Epithelial cell of prostate (primary cell): Measurements from ENCODE around the gene PKIB.

ENCODE experiments used
- DNase-seq: peaks from one replicate; pipeline ENCODE4 v3.0.0-alpha.2; 2011; ENCODE audit warnings: low read depth, low spot score
- H3K27ac ChIP-seq: fragments of 450-650 bp; 2 replicates; pipeline ENCODE4 v1.5.1; 2017; ENCODE audit warnings: mild to moderate bottlenecking

Gene PKIB

GRCh38 chr6:122696853-122697252 is 86.6 kb downstream of the PKIB start:
- peak overlapping the region; percentile 94 for H3K27ac ChIP-seq
- DNase-seq, result peak; percentile 99

- H3K27ac ChIP-seq, result peak overlapping the region; percentile 94
- no peak for DNase-seq
Observed at GRCh38 chr6:122697458-122697857, 87.3 kb downstream of the PKIB start.

- no peak overlapping the region for H3K27ac ChIP-seq
- DNase-seq, result no peak
Observed at GRCh38 chr6:122701666-122702065, 91.5 kb downstream of the PKIB start.

DNA sequence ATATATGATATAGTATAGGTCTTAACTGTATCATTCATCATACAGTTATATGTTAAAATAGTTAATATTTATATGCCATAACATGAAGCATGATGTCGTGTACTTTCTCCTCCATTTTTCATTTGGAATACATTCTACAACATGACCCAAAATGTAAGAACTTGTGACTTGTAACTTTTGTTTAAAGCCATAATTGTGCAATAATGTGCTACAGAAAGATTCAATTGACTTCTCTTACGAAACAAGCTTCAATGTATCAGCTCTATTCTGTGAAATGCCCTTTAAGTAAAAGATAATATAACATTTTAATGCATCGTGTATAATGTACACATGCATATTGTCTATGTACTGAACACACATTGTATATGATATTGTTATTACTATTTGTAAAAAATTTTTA is 92.6 kb downstream of the PKIB start:
- DNase-seq, result no peak

DNA sequence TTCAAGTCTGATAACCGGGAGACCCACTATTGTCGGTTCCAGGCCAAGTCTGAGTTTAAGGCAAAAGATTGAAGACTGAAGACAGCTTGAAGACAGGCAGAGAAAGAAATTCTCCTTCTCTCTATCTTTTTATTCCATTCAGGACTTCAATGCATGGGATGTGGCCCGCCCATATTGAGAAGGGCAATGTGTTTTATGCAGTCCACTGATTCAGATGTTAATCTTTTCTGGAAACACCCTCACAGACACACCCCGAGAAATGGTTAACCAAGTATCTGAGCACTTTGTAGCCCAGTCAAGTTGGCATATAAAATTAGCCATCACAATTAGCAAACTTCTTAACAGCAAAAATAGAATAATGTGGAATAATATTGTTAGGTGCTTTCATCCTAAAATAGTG is 93.9 kb downstream of the PKIB start:
- H3K27ac ChIP-seq, result no peak overlapping the region

More for the DNA sequence above, 92.6 kb downstream of the PKIB start:
- no peak overlapping the region for H3K27ac ChIP-seq

DNA sequence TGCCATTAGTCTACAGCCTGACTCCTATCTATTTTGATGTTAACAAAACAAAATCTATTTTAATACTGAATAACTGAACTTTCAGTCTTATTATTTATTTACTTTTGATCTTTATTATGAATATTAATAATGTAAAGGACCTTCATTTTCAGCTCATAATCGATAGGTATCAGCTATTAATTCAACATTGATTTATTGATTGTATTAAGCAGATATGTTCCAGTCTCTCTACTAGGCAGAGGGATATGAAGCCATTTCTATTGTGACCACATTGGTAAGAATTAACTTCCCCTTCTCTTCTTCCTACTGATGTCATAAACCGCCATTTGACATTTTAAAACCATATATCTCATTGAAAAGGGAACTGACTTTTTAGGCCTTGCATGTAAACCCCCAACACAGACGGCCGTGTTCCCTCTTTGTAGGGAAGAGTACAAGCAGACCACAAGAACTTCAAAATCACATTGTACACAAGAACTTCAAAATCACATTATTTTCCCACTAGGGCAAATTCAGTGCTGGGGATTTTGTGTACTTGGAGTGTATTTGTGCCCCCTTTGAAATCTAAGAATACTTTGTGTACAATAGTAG is 99.8 kb downstream of the PKIB start:
- H3K27ac ChIP-seq, result no peak overlapping the region
- no peak for DNase-seq

More for the DNA sequence above, 93.9 kb downstream of the PKIB start:
- no peak for DNase-seq

DNA sequence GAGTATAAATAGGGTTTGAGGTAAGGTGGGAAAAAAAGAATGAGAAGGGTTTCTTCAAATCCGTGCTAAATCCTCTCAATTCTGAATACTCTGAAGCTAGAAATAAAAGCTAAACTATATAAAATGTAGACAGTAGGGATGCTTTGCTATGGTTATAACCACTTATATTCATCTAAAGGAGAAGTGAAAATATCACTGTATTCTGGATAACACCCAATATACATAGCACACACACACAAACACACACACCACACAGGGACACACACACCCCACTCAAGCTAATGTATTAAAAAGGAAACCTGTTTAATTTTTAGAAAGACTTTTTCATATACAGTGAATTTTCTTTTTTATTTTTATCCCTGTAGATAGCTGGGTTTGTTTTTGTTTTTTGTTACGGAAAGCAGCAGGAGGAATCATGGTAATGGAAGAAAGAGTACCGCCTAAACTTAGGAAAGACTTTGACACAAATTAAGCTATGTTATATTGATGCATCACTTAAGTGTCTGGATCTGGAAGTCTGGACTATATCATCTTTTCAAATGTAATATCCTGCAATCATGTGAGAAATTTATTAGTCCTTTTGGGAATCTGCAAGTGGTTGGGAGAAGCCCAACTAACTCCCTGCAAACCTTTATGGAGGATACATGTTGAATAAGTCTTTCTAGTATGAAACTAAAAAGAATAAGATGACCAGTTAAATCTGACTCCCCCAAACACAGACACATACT is 100.9 kb downstream of the PKIB start:
- no peak for DNase-seq
- H3K27ac ChIP-seq, result no peak overlapping the region

GRCh38 chr6:122712093-122712447 is 101.9 kb downstream of the PKIB start:
- no peak for DNase-seq
- no peak overlapping the region for H3K27ac ChIP-seq

- DNase-seq, result no peak
Observed at GRCh38 chr6:122712448-122713137, 102.4 kb downstream of the PKIB start.

DNA sequence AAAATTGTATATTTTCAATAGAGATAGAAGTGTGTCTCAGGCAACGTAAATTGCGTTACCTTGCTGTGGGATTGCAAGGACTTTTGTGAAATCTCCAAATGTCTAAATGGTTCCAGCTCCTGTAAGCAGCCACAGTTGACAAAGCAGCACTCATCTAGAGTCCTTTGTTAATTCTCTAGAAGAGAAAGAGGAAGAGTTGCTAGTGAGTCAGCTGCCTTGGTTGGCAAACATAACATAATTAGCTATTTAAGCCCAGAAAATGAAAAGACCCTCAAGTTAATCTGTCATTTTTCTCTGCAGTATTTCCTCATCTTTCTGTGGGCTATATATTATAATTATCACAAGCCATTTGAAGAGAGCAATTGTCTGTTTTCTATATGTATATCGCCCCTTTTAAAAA is 102.9 kb downstream of the PKIB start:
- DNase-seq, result no peak
- no peak overlapping the region for H3K27ac ChIP-seq

More at GRCh38 chr6:122712448-122713137, 102.4 kb downstream of the PKIB start:
- H3K27ac ChIP-seq, result no peak overlapping the region

- DNase-seq, result no peak
- H3K27ac ChIP-seq, result no peak overlapping the region
Observed at GRCh38 chr6:122714059-122714458, 103.9 kb downstream of the PKIB start.

DNA sequence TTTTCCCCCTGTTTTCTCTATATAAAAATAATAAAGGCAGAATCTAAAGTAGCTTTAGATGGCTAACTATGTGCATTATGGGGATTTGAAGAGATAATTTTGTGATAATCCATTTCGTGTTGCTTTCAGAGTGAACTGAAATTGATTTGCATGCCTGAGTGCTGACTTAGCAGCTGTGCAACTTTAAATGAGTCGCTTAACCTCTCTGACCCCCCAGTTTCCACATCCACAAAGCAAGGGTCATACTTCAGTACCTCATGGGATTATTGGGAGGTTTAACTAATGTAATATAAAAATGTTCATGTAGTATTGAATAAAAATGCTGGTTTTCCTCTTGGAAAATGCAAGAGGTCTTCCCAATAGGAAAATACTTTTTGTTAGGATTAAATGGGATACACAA is 105.5 kb downstream of the PKIB start:
- H3K27ac ChIP-seq, result no peak overlapping the region
- DNase-seq, result no peak

DNA sequence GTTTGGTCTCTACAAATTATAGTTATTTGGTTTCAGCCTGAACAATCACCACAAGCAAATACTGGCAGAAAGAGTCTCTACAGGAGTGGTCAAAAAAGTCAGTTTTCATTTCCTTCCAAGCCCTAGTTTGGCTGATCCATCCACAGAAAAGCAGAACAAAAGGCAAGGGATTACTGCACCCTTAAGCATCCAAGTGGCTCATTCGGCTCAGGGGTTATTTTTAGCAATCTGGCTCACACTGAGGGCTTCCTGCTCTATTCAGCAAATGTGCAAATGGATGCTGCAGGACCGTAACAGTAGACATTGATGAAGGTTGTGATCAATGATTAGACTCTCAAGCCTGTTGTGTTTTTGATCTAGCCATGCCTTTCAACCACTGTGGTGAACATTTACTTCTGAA is 107.1 kb downstream of the PKIB start:
- DNase-seq, result no peak
- no peak overlapping the region for H3K27ac ChIP-seq

GRCh38 chr6:122718616-122719015 is 108.4 kb downstream of the PKIB start:
- no peak overlapping the region for H3K27ac ChIP-seq
- DNase-seq, result no peak

DNA sequence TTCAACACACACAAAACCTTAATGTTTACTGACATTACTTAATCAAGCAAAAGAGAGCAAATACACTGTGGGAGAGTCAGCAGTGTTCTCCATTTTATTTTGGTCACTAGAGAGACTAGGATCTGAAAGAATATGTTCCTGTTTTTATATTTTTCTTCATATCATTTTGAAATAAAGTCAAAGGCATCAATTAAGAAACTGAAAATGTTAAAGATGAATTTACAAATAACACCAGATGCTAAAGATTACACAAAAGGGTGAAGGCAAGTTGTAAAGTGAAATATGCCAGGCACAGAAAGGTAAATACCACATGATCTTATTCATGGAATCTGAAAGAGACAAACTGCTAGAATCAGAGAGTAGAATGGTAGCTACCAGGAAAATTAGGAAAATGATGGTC is 109.0 kb downstream of the PKIB start:
- no peak for DNase-seq

GRCh38 chr6:122722746-122723145 is 112.5 kb downstream of the PKIB start:
- H3K27ac ChIP-seq, result no peak overlapping the region
- no peak for DNase-seq

More for the DNA sequence above, 109.0 kb downstream of the PKIB start:
- H3K27ac ChIP-seq, result no peak overlapping the region

DNA sequence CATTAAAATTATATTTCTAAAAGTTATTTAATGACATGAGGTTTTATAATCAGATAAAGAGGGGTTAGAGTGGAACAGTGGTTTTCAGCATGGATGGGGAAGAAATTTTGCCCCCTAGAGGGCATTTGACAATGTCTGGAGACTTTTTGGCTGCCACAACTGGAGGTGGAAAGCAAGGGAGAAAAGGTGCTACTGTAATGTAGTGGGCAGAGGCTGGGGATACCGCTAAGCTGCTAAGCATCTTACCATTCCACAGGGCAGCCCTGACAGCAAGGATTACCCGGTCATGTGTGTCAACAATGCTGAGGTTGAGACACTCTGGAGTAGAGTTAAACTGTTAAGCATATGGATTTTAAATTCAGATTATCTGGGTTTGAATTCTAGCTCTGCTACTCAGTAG is 116.4 kb downstream of the PKIB start:
- H3K27ac ChIP-seq, result no peak overlapping the region
- DNase-seq, result no peak

DNA sequence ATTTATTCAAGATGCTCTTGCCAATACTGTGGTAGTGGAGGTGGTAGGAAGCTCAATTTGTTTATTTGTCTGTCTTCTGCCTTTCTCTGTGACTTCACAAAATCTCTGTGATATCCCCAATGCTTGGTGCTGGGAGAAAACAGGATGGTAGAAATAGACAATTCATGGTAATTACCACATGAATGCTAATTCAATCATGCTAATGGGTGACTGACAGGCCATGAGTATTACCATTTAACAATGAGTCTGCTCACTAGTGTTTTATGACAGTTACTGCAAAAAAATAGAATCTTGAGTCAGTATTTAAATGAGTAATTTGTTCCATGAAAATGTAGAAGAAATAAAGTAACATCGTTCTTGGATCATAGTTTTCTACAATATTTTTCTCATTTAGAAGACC is 117.0 kb downstream of the PKIB start:
- DNase-seq, result no peak
- no peak overlapping the region for H3K27ac ChIP-seq

DNA sequence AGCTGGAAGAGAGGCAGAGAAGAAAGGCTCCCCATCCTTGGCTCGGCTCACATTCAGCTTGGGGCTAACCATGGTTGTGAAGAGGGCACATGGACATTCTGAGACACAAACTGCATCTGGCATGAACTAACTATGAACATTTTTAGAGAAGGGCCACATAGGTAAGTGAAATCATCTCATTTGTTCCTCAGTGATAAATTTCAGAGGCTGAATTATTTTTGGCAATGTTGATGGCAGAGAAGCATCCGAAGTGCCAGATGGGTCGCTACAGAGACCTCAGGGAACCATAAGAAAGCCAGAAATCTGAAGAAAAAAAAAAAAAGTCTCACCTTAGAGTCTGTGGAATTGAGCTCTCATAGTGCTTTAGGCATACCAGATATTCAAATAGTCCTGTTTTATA is 120.1 kb downstream of the PKIB start:
- DNase-seq, result no peak
- no peak overlapping the region for H3K27ac ChIP-seq

DNA sequence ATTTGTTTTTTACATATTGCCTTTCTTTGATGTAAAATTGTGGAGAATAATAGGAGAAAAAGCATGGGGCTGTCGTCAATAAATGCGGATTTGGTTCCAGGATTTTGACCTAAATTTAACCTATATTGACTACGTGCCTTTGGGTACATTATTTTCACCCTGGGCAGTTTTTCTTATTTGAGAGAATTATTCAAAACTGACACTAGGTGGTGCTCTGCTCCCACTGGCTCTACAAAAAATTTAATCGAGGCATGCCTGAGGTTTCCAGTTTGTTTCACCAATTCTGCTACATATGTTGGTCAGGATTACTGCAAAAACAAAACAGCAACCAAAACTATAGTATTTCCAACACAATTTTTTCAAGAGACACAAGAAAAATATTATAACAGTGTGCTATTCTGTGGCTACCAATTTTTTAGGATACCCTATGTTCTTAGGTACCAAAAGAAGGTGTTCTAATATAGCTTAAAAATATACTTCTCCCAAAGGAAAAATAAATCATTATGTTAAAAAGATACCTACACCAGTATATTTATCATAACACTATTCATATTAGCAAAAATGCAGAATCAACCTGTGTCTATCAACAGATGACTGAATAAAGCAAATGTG is 120.7 kb downstream of the PKIB start:
- DNase-seq, result no peak
- H3K27ac ChIP-seq, result no peak overlapping the region

GRCh38 chr6:122733259-122733658 is 123.1 kb downstream of the PKIB start:
- no peak for DNase-seq
- H3K27ac ChIP-seq, result no peak overlapping the region
